ENCODE measurements around the gene PIGQ.

Gene PIGQ

GRCh38 chr16:563072-563644, 6.6 kb upstream of the PIGQ start:
- H3K79me2 ChIP-seq (ENCODE audit: low read length), result no peaks in the 10 kb centered on the region
- H3K9ac ChIP-seq (ENCODE audit: low read length), result no peak overlapping the region
- no peaks in the 10 kb centered on the region for H3K27me3 ChIP-seq (ENCODE audit: low read depth, low read length)
- no peaks in the 10 kb centered on the region for H4K20me1 ChIP-seq (ENCODE audit: insufficient read depth, low read length)
- no peak overlapping the region for H3K4me2 ChIP-seq (ENCODE audit: low read length)
- TF ChIP-seq CTCF (IDR thresholded peaks at IDR 0.05; ENCODE audit: low read depth, low read length) (no peak), EZH2phosphoT487 (IDR thresholded peaks at IDR 0.05; ENCODE audit: low read depth) (no peak)
- no peak overlapping the region for H3K27ac ChIP-seq (ENCODE audit: low read length)
- no peak overlapping the region for H3K4me3 ChIP-seq (ENCODE audit: low read length)
- H3K9me3 ChIP-seq (ENCODE audit: insufficient read depth, low read length), result no peaks in the 10 kb centered on the region
- H2AFZ ChIP-seq (ENCODE audit: low read depth, low read length), result no peak overlapping the region
- no peaks in the 10 kb centered on the region for H3K36me3 ChIP-seq (replicated peaks; ENCODE audit: low read depth, low read length)
- peaks cover 21% of the 10 kb centered on the region for H3K4me1 ChIP-seq (ENCODE audit: low read length)

- H3K36me3 ChIP-seq (replicated peaks; ENCODE audit: low read depth, low read length), result no peaks in the 10 kb centered on the region
- no peaks in the 10 kb centered on the region for H3K9me3 ChIP-seq (ENCODE audit: insufficient read depth, low read length)
- no peaks in the 10 kb centered on the region for H3K27me3 ChIP-seq (ENCODE audit: low read depth, low read length)
- H3K79me2 ChIP-seq (ENCODE audit: low read length), result peaks cover under 1% of the 10 kb centered on the region; the same call in 1 of the 2 replicates
- TF ChIP-seq EZH2phosphoT487 (IDR thresholded peaks at IDR 0.05; ENCODE audit: low read depth) (no peak), CTCF (IDR thresholded peaks at IDR 0.05; ENCODE audit: low read depth, low read length) (no peak)
- H3K4me3 ChIP-seq (ENCODE audit: low read length), result no peak overlapping the region
- H3K9ac ChIP-seq (ENCODE audit: low read length), result no peak overlapping the region
- no peaks in the 10 kb centered on the region for H4K20me1 ChIP-seq (ENCODE audit: insufficient read depth, low read length)
- no peak overlapping the region for H3K4me2 ChIP-seq (ENCODE audit: low read length)
- H2AFZ ChIP-seq (ENCODE audit: low read depth, low read length), result no peak overlapping the region
- H3K4me1 ChIP-seq (ENCODE audit: low read length), result peaks cover 32% of the 10 kb centered on the region
- H3K27ac ChIP-seq (ENCODE audit: low read length), result no peak overlapping the region
These were observed 4.9 kb upstream of the PIGQ start for GRCh38 chr16:564690-565418.

- Histone ChIP-seq H3K4me3 (ENCODE audit: low read length) (peak overlapping the region; percentile 75; the same call in 1 of the 2 replicates), H3K4me2 (ENCODE audit: low read length) (peak overlapping the region; percentile 96), H3K4me1 (ENCODE audit: low read length) (peaks cover 32% of the 10 kb centered on the region), H3K9me3 (ENCODE audit: insufficient read depth, low read length) (no peaks in the 10 kb centered on the region), H4K20me1 (ENCODE audit: insufficient read depth, low read length) (no peaks in the 10 kb centered on the region), H3K36me3 (replicated peaks; ENCODE audit: low read depth, low read length) (no peaks in the 10 kb centered on the region), H3K27me3 (ENCODE audit: low read depth, low read length) (no peaks in the 10 kb centered on the region), H2AFZ (ENCODE audit: low read depth, low read length) (no peak overlapping the region; the same call in 1 of the 2 replicates), H3K9ac (ENCODE audit: low read length) (peak overlapping the region; percentile 77; the same call in 1 of the 2 replicates), H3K27ac (ENCODE audit: low read length) (peak overlapping the region; percentile 77), H3K79me2 (ENCODE audit: low read length) (peaks cover 8% of the 10 kb centered on the region)
- TF ChIP-seq CTCF (IDR thresholded peaks at IDR 0.05; ENCODE audit: low read depth, low read length) (no peak), EZH2phosphoT487 (IDR thresholded peaks at IDR 0.05; ENCODE audit: low read depth) (no peak)
These were observed 4.1 kb upstream of the PIGQ start for GRCh38 chr16:565419-566330.
